ENCODE results near the gene GLOD5. TPM values are rescaled to one million over a fixed set of nuclear protein-coding genes. Genes with fewer than 3 reads are reported as not detected.
A peak's percentile ranks its signal among the peaks of the same experiment; 100 is the strongest.

Gene GLOD5
- polyA plus RNA-seq (2011; rRNA removed) (not detected in 2 replicates), polyA minus RNA-seq (2011; rRNA and poly(A)+ RNA removed) (not detected in 2 replicates)

GRCh38 chrX:48761674-48762471 lies at the start of gene GLOD5:
GLOD5 (plus strand) TSS chrX:48761747; CDS start chrX:48761791, 44 bp downstream.
- no peak for DNase-seq (ENCODE audit: low read depth)
- ChIA-PET CTCF (interaction anchor here (0.8 kb wide), 1 partner anchor 151 kb away, joined by 3 read pairs; no protein-coding TSS in a partner anchor), POLR2A (no interaction called here)
- Histone ChIP-seq H3K4me3 (ENCODE audit: low read depth, low read length) (no peak within 1 kb of the TSS), H3K27me3 (ENCODE audit: control insufficient read depth, insufficient read depth, low read length) (no peaks in the 10 kb centered on the region), H3K36me3 (ENCODE audit: control insufficient read depth, insufficient read depth, low read length) (no peaks in the 10 kb centered on the region)
- TF ChIP-seq CTCF (IDR thresholded peaks at IDR 0.05; ENCODE audit: insufficient read depth, low read depth, low read length), result peak; percentile 33

GRCh38 chrX:48711929-48712505 lies 49.5 kb upstream of the GLOD5 start:
- Histone ChIP-seq H3K27me3 (ENCODE audit: control insufficient read depth, insufficient read depth, low read length) (no peaks in the 10 kb centered on the region), H3K36me3 (ENCODE audit: control insufficient read depth, insufficient read depth, low read length) (no peaks in the 10 kb centered on the region), H3K4me3 (ENCODE audit: low read depth, low read length) (no peak overlapping the region)
- DNase-seq (ENCODE audit: low read depth), result no peak
- ChIA-PET POLR2A (no interaction called here), CTCF (no interaction called here)
- no peak for TF ChIP-seq CTCF (IDR thresholded peaks at IDR 0.05; ENCODE audit: insufficient read depth, low read depth, low read length)

GRCh38 chrX:48713847-48714246 lies 47.7 kb upstream of the GLOD5 start:
- no peak for DNase-seq (ENCODE audit: low read depth)
- H3K27me3 ChIP-seq (ENCODE audit: control insufficient read depth, insufficient read depth, low read length), result no peaks in the 10 kb centered on the region
- TF ChIP-seq CTCF (IDR thresholded peaks at IDR 0.05; ENCODE audit: insufficient read depth, low read depth, low read length), result no peak
- H3K4me3 ChIP-seq (ENCODE audit: low read depth, low read length), result no peak overlapping the region
- no peaks in the 10 kb centered on the region for H3K36me3 ChIP-seq (ENCODE audit: control insufficient read depth, insufficient read depth, low read length)
- ChIA-PET CTCF (no interaction called here), POLR2A (no interaction called here)

GRCh38 chrX:48714573-48714972 lies 47.0 kb upstream of the GLOD5 start:
- no peaks in the 10 kb centered on the region for H3K36me3 ChIP-seq (ENCODE audit: control insufficient read depth, insufficient read depth, low read length)
- H3K4me3 ChIP-seq (ENCODE audit: low read depth, low read length), result no peak overlapping the region
- POLR2A ChIA-PET, result no interaction called here
- no peaks in the 10 kb centered on the region for H3K27me3 ChIP-seq (ENCODE audit: control insufficient read depth, insufficient read depth, low read length)
- no peak for DNase-seq (ENCODE audit: low read depth)
- no peak for TF ChIP-seq CTCF (IDR thresholded peaks at IDR 0.05; ENCODE audit: insufficient read depth, low read depth, low read length)
- CTCF ChIA-PET, result no interaction called here

GRCh38 chrX:48715072-48715471 lies 46.5 kb upstream of the GLOD5 start:
- CTCF ChIA-PET, result no interaction called here
- Histone ChIP-seq H3K27me3 (ENCODE audit: control insufficient read depth, insufficient read depth, low read length) (no peaks in the 10 kb centered on the region), H3K4me3 (ENCODE audit: low read depth, low read length) (no peak overlapping the region), H3K36me3 (ENCODE audit: control insufficient read depth, insufficient read depth, low read length) (no peaks in the 10 kb centered on the region)
- no peak for TF ChIP-seq CTCF (IDR thresholded peaks at IDR 0.05; ENCODE audit: insufficient read depth, low read depth, low read length)
- POLR2A ChIA-PET, result no interaction called here
- DNase-seq (ENCODE audit: low read depth), result no peak

Data from BJ (cell line).